ENCODE data around the gene DOC2B.
"Not testable (repeated sequence)": the region's sequence is repeated elsewhere in the genome, so short reads cannot be mapped to it uniquely, and the experiment has no call there.

GRCh38 chr17:113111-113510 lies 68.3 kb downstream of the DOC2B start:
- not testable (repeated sequence) for TF ChIP-seq CTCF (IDR thresholded peaks at IDR 0.05; ENCODE audit: low read length); EZH2 (IDR thresholded peaks at IDR 0.05; ENCODE audit: borderline replicate concordance, low read length)

All from OCI-LY1 (cell line).